Transverse colon (tissue), 4 donors: ENCODE measurements around the gene ZIC3. TPM values are rescaled to one million over a fixed set of nuclear protein-coding genes. Genes with fewer than 3 reads are reported as not detected.

Experiments used
- DNase-seq: peaks from one replicate; pipeline ENCODE4 v3.0.0-alpha.2; 2019
- H3K27ac ChIP-seq, 4 donors: fragments of 200-600 bp; sonication (generic); 2 replicates each; pipeline ENCODE4 v1.5.1; 2016 to 2018; ENCODE audit warnings: inconsistent platforms in 4 of 4
- H3K27me3 ChIP-seq: fragments of 200-600 bp; sonication (generic); 2 replicates; pipeline ENCODE4 v1.5.1; 2017; ENCODE audit warnings: inconsistent platforms
- H3K36me3 ChIP-seq, 4 donors: fragments of 200-600 bp; sonication (generic); 2 replicates each; pipeline ENCODE4 v1.5.1; 2017 to 2019; ENCODE audit warnings: inconsistent platforms in 4 of 4
- H3K4me1 ChIP-seq, 4 donors: fragments of 200-600 bp; sonication (generic); 2 replicates each; pipeline ENCODE4 v1.5.1; 2017 to 2020; ENCODE audit warnings: inconsistent platforms in 4 of 4
- H3K4me3 ChIP-seq, 4 donors: fragments of 200-600 bp; sonication (generic); 1 replicate in 1 of 4; 2 replicates in 3 of 4; pipeline versions ENCODE4 v1.5.1 to v1.6.1; 2017 to 2019; ENCODE audit warnings: inconsistent platforms in 4 of 4
- H3K9me3 ChIP-seq, 2 donors: fragments of 200-600 bp; sonication (generic); 2 replicates each; pipeline ENCODE4 v1.5.1; 2017 to 2019; ENCODE audit warnings: inconsistent platforms in 2 of 2
- CTCF ChIP-seq, 5 experiments: fragments of 200-600 bp in 3 of 5; fragments of 450-650 bp in 2 of 5; sonication (generic) in 3 of 5; IDR thresholded peaks; 1 replicate in 2 of 5; 2 replicates in 3 of 5; pipeline ENCODE4 v1.5.1; 2016 to 2017; ENCODE audit warnings: antibody characterized with exemption in 5 of 5, inconsistent platforms in 3 of 5, mild to moderate bottlenecking in 2 of 5, moderate library complexity in 1 of 5
- EP300 ChIP-seq: sonication (generic); formaldehyde crosslinking; IDR thresholded peaks from one replicate; pipeline ENCODE4 v1.6.1; 2017; ENCODE audit warnings: antibody characterized with exemption, low read depth
- POLR2A ChIP-seq: fragments of 450-650 bp; IDR thresholded peaks from one replicate; pipeline ENCODE4 v1.6.1; 2016; ENCODE audit warnings: antibody characterized with exemption, mild to moderate bottlenecking, moderate library complexity
- POLR2AphosphoS5 ChIP-seq, 3 donors: sonication (generic); formaldehyde crosslinking; IDR thresholded peaks; one replicate each; pipeline ENCODE4 v1.6.1; 2016; ENCODE audit warnings: antibody characterized with exemption in 3 of 3
- WGBS, 2 donors: methylation state at CpG; one replicate each; pipeline ENCODE4 v1.1.5; 2018; ENCODE audit warnings: low coverage in 1 of 2; 5-methylcytosine and 5-hydroxymethylcytosine counted together
- in situ Hi-C, 4 donors: fragments of 200-750 bp; cut with MboI; loops; one replicate each; pipeline versions ENCODE4 v1.15.0 to v1.15.1; 2017; ENCODE audit warnings: low sequenced_read_pairs in 3 of 4, low pct_ligation_motif_present in 1 of 4, low pct_unique_long_range_greater_than_20kb in 1 of 4
- intact Hi-C: fragments of 100-400 bp; cut with DNase I; formaldehyde crosslinking; loops from one replicate; pipeline ENCODE4 v1.15.1; 2023; ENCODE audit warnings: low total_unique reads
- total RNA-seq, 4 donors: library from RNA; depleted of rRNA; stranded (reverse); fragments of >200 nt; gene quantifications; one replicate each; pipeline ENCODE4 v1.1.0, GENCODE V29; 2016

The ZIC3 gene
- total RNA-seq, 4 donors from 2014 or later = not detected

GRCh38 chrX:137562096-137562495 lies 3.8 kb upstream of the ZIC3 start:
- TF ChIP-seq POLR2AphosphoS5 (IDR thresholded peaks at IDR 0.05) (no peak), CTCF (IDR thresholded peaks at IDR 0.05) (no peak), EP300 (no peak), POLR2A (no peak)
- Histone ChIP-seq H3K27ac (no peak overlapping the region), H3K36me3 (no peaks in the 10 kb centered on the region), H3K4me3 (no peak overlapping the region), H3K9me3 (no peaks in the 10 kb centered on the region), H3K4me1 (peaks cover 0 to 10% (median 0%) of the 10 kb centered on the region in 4 donors), H3K27me3 (peaks cover 61% of the 10 kb centered on the region)
- DNase-seq = no peak
- in situ Hi-C loops (no loop called here), intact Hi-C loops (no loop called here)
- 19 to 25% methylated on average over 2 to 8 of the region's 8 CpGs for WGBS, 2 donors

- DNase-seq = no peak
- in situ Hi-C loops = no loop called here
- intact Hi-C loops = no loop called here
- Histone ChIP-seq H3K27me3 (peaks cover 80% of the 10 kb centered on the region), H3K4me1 (peaks cover 0 to 13% (median 0%) of the 10 kb centered on the region in 4 donors), H3K27ac (no peak overlapping the region), H3K9me3 (no peaks in the 10 kb centered on the region), H3K36me3 (no peaks in the 10 kb centered on the region), H3K4me3 (no peak overlapping the region)
- WGBS, 2 donors = 48% methylated on average over 37 of the region's 37 CpGs; no CpG with 5 or more reads in 1 of the 2 donors
- no peak for TF ChIP-seq POLR2AphosphoS5 (IDR thresholded peaks at IDR 0.05)
- TF ChIP-seq EP300 = no peak
- TF ChIP-seq POLR2A = no peak
- no peak for TF ChIP-seq CTCF (IDR thresholded peaks at IDR 0.05)
Measured at GRCh38 chrX:137563681-137564651, 2.0 kb upstream of the ZIC3 start.

GRCh38 chrX:137565318-137565904 lies 516 bp upstream of the ZIC3 start:
- TF ChIP-seq EP300 = no peak
- TF ChIP-seq CTCF (IDR thresholded peaks at IDR 0.05) = no peak
- TF ChIP-seq POLR2A = no peak
- TF ChIP-seq POLR2AphosphoS5 (IDR thresholded peaks at IDR 0.05) = no peak
- no peaks in the 10 kb centered on the region for H3K9me3 ChIP-seq
- H3K4me1 ChIP-seq = peaks cover 0 to 13% (median 0%) of the 10 kb centered on the region in 4 donors
- peak overlapping the region; percentile 32 to 57 (median 35) for H3K4me3 ChIP-seq
- peaks cover 94% of the 10 kb centered on the region for H3K27me3 ChIP-seq
- WGBS, 2 donors = 51% methylated on average over 50 of the region's 54 CpGs; no CpG with 5 or more reads in 1 of the 2 donors
- no peak overlapping the region for H3K27ac ChIP-seq
- DNase-seq = no peak
- H3K36me3 ChIP-seq = no peaks in the 10 kb centered on the region
- intact Hi-C loops = no loop called here
- in situ Hi-C loops = no loop called here
